Hepatocyte (in vitro differentiated cells): Measurements from ENCODE around the gene TCAP.

ENCODE experiments used
- CTCF ChIP-seq: fragments of 200-600 bp; sonication (generic); IDR thresholded peaks from 2 replicates; pipeline ENCODE4 v1.5.1; 2016; ENCODE audit warnings: antibody characterized with exemption, mild to moderate bottlenecking; ENCODE audit not compliant: poor library complexity
- EZH2 ChIP-seq: fragments of 200-600 bp; sonication (generic); IDR thresholded peaks from 2 replicates; pipeline ENCODE4 v1.6.1; 2016; ENCODE audit warnings: antibody characterized with exemption, mild to moderate bottlenecking, borderline replicate concordance
- EZH2phosphoT487 ChIP-seq: fragments of 200-600 bp; sonication (generic); IDR thresholded peaks from one replicate; pipeline ENCODE4 v1.6.1; 2018; ENCODE audit warnings: antibody characterized with exemption, mild to moderate bottlenecking, low read depth, moderate library complexity; ENCODE audit not compliant: unreplicated experiment, severe bottlenecking

GRCh38 chr17:39670746-39671145 is 5.6 kb downstream of the TCAP start:
- TF ChIP-seq CTCF (no peak), EZH2 (no peak), EZH2phosphoT487 (no peak)
